Right ventricle myocardium superior (tissue), 1 donor: Measurements from ENCODE around the gene AURKB. TPM values are rescaled to one million over a fixed set of nuclear protein-coding genes. Genes with fewer than 3 reads are reported as not detected.
A peak's percentile ranks its signal among the peaks of the same experiment; 100 is the strongest.
"Not testable (repeated sequence)": the region's sequence is repeated elsewhere in the genome, so short reads cannot be mapped to it uniquely, and the experiment has no call there.

Experiments
- ATAC-seq: fragments of 200-7000 bp; cut with Tn5 transposase; one replicate; pipeline ENCODE4 v1.9.1; 2020; ENCODE audit warnings: mild to moderate bottlenecking; ENCODE audit not compliant: poor library complexity
- DNase-seq: peaks from one replicate; pipeline ENCODE4 v3.0.0-alpha.2; 2020
- intact Hi-C: fragments of 100-400 bp; cut with DNase I; formaldehyde crosslinking; loops from one replicate; pipeline ENCODE4 v1.11.2; 2022
- total RNA-seq: library from RNA; stranded (reverse); fragmentation: NEBNext Ultra II Directional; extraction: Animal tissue kit (Norgen Biotek cat#: 25700); gene quantifications from one replicate; pipeline ENCODE4 v1.2.1, GENCODE V29; 2021
- donor health status: DM: no; HTN: yes; CAD: no; lungs with severe emphysema.

AURKB gene
- total RNA-seq, 1 donor from 2014 or later = 0.56 TPM

- DNase-seq = peak; percentile 20
- ATAC-seq = not testable (repeated sequence)
These were observed 40.2 kb downstream of the AURKB start for GRCh38 chr17:8170186-8170585.

GRCh38 chr17:8167526-8167925 is 42.8 kb downstream of the AURKB start:
- intact Hi-C loops = no loop called here
- ATAC-seq = no peak

More at GRCh38 chr17:8170186-8170585, 40.2 kb downstream of the AURKB start:
- intact Hi-C loops = not testable (repeated sequence)

GRCh38 chr17:8166731-8167130 is 43.6 kb downstream of the AURKB start:
- intact Hi-C loops = no loop called here
- DNase-seq (no peak), ATAC-seq (no peak)

More at GRCh38 chr17:8167526-8167925, 42.8 kb downstream of the AURKB start:
- no peak for DNase-seq

- DNase-seq (peak; percentile 40), ATAC-seq (no peak)
- intact Hi-C loops = loop anchor here (5.0 kb wide), 1 partner anchor 42 kb away; the partner anchor contains the start of gene HES7
These were observed 45.6 kb downstream of the AURKB start for GRCh38 chr17:8164815-8165131.

- peak; percentile 90 for DNase-seq
- intact Hi-C loops = loop anchor here (5.0 kb wide), 1 partner anchor 42 kb away; the partner anchor contains the start of gene HES7
- ATAC-seq = peak; percentile 80
These were observed 46.2 kb downstream of the AURKB start for GRCh38 chr17:8163978-8164814.

- intact Hi-C loops = loop anchor here (5.0 kb wide), 1 partner anchor 41 kb away; the partner anchor contains the start of gene HES7
- DNase-seq (peak; percentile 54), ATAC-seq (peak; percentile 8)
These were observed 47.1 kb downstream of the AURKB start for GRCh38 chr17:8162997-8163977.

- intact Hi-C loops = loop anchor here (5.0 kb wide), 1 partner anchor 40 kb away; the partner anchor contains the start of gene HES7
- peak; percentile 92 for DNase-seq
- ATAC-seq = peak; percentile 62
These were observed 48.0 kb downstream of the AURKB start, which contains the start of gene VAMP2 for GRCh38 chr17:8162233-8162996. TSS of gene VAMP2 (minus strand) at chr17:8162948. CDS start at chr17:8162879, 69 bp downstream.

- intact Hi-C loops = loop anchor here (5.0 kb wide), 1 partner anchor 39 kb away; the partner anchor contains the start of gene HES7
- ATAC-seq (no peak), DNase-seq (peak; percentile 42)
These were observed 48.8 kb downstream of the AURKB start for GRCh38 chr17:8161289-8162232.

- intact Hi-C loops = loop anchor here (5.0 kb wide), 1 partner anchor 38 kb away; the partner anchor contains the start of gene HES7
- no peak for ATAC-seq
- peak; percentile 23 for DNase-seq
These were observed 49.6 kb downstream of the AURKB start for GRCh38 chr17:8160741-8161221.

- intact Hi-C loops = loop anchor here (5.0 kb wide), 1 partner anchor 38 kb away; the partner anchor contains the start of gene HES7
- ATAC-seq = no peak
- DNase-seq = no peak
These were observed 50.2 kb downstream of the AURKB start for GRCh38 chr17:8160224-8160577.

- DNase-seq (peak; percentile 11), ATAC-seq (no peak)
- intact Hi-C loops = loop anchor here (5.0 kb wide), 1 partner anchor 37 kb away; the partner anchor contains the start of gene HES7
These were observed 50.7 kb downstream of the AURKB start for GRCh38 chr17:8159459-8160223.

- no peak for DNase-seq
- intact Hi-C loops = no loop called here
- no peak for ATAC-seq
These were observed 51.4 kb downstream of the AURKB start for GRCh38 chr17:8159032-8159400.

GRCh38 chr17:8158267-8159031 is 51.9 kb downstream of the AURKB start:
- intact Hi-C loops = no loop called here
- ATAC-seq = peak; percentile 8
- DNase-seq = peak; percentile 95

GRCh38 chr17:8156246-8156992 is 54.0 kb downstream of the AURKB start:
- intact Hi-C loops = no loop called here
- ATAC-seq = peak; percentile 63
- DNase-seq = peak; percentile 100

GRCh38 chr17:8155996-8156245 is 54.5 kb downstream of the AURKB start:
- no peak for ATAC-seq
- DNase-seq = no peak
- intact Hi-C loops = no loop called here
